HG02642 (cell line): ENCODE results near the gene PDXP.
"Not testable (repeated sequence)": the region's sequence is repeated elsewhere in the genome, so short reads cannot be mapped to it uniquely, and the experiment has no call there.

Experiments used
- ATAC-seq: cut with Tn5 transposase; IDR thresholded peaks from one replicate; pipeline ENCODE4 v1.9.1; 2021; ENCODE audit warnings: mild to moderate bottlenecking; ENCODE audit not compliant: unreplicated experiment, poor library complexity

PDXP gene

DNA sequence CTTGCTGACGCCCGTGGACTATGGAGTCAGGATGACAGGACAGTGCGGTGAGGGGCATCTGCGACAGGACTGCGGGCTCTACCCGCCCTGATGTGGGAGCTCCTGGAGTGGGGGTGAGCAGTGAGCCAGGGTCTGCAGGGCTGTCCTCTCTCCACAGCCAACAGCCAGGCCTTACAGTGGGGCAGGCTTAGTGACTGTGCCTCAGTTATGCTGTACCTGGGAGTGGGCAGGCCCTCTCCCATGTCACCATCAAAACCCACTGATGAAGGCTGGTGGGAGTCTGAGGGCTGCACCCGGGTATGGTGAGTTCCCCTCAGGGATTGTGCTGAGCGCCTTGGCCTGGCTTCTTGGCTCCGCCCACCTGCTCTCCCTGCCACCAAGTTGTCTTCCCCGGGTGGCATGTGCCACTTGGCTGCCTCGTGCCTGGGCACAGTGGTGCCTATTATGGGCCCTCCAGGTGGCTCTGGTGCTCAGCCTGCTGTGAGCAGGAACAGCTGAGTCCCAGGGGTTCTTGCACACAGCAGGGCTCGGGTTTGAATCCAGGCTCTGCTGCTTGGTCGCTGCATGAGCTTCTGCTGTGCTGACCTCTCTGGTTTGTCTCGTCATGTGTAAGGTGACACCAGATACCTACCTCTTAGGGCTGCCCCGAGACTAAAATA is 34.2 kb downstream of the PDXP start:
- no peak for ATAC-seq

DNA sequence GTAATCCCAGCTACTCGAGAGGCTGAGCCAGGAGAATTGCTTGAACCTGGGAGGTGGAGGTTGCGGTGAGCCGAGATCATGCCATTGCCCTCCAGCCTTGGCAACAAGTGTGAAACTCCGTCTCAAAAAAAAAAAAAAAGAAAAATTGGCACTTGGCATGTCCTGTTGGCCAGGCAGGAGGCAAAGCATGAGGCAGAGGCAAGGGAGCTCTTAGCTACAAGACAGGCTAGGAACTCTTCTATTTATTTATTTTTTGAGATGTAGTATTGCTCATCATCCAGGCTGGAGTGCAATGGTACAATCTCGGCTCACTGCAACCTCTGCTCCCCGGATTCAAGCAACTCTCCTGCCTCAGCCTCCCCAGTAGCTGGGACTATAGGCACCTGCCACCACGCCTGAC is 35.6 kb downstream of the PDXP start:
- not testable (repeated sequence) for ATAC-seq

- peak; percentile 3 for ATAC-seq
Measured at GRCh38 chr22:37696260-37696656, 37.7 kb downstream of the PDXP start.

DNA sequence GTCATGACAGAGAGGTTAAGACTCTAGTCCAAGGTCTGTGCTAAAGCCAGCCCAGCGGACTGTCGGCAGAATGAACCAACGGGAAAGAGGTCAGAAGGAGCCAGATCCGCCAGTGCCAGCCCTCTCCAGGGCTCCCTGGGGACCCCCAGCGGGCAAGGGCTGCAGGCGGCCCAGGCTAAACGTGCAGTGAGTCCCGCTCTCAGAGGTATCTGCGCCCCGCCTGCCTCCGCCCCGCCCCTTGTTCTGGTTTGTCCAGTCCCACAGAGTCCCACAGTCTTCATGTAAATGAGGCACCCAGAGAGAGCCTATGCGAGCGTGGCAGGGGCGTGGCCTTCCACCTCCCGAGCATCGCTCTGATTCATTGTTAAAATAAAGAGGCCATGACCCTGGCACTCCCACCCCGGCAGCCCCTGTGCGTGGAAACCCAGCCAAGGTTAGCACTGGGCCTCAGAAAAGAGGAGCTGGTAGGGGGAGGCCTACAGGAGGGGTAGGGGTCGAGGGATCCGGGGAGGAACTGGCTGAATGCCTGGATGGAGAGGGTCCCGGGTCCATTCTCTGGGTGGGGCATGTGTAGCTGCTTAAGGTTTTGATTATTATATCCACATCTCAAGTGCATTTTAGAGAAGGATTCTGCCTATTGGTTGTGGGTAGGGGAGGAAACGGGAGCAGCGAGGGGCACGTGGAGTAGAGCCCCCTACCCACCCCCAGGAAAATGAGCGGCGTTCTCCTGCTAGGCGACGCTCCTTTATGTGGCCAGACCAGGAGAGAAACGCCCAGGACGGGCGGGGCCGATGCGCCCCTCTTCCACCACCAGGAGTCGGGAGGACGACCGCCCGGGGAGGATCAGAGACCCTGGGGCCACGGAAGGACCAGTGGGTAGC is 38.4 kb downstream of the PDXP start, which contains the start of gene TRIOBP:
Gene TRIOBP (plus strand): TSS at position 392 of the 881 bp plus-strand sequence. CDS start 4,318 bp downstream, outside the sequence.
- ATAC-seq = peak; percentile 90

DNA sequence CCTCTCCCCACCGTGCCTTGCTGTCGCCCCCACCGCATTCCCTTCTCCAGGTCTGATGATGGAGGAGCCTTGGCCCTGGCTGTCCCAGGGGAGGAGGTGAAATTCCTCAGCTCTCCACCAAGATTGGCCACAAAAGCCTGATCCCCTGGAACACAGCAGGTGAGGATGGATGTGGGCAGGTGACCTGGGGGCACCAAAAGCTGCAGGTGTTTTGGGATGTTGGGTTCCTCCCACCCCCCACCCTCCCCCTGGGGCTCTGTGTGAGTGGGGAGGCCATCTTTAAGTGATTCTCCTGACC is 39.0 kb downstream of the PDXP start:
- ATAC-seq = no peak

- no peak for ATAC-seq
Measured at GRCh38 chr22:37701141-37701786, 42.7 kb downstream of the PDXP start.

DNA sequence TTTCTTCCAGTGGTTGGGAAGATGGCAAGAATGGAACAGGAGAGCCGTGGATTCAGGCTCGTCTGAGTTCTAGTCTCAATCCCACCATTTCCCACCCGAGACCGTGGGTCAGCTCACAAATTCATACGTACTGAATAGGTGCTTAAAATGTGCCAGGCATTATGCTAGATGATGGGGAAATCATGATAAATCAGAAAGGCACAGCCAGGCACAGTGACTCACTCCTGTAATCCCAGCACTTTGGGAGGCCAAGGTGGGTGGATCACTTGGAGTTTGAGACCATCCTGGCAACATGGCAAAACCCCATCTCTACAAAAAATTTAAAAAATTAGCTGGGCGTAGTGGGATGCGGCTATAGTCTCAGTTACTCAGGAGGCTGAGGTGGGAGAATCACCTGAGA is 45.4 kb downstream of the PDXP start:
- ATAC-seq = no peak

DNA sequence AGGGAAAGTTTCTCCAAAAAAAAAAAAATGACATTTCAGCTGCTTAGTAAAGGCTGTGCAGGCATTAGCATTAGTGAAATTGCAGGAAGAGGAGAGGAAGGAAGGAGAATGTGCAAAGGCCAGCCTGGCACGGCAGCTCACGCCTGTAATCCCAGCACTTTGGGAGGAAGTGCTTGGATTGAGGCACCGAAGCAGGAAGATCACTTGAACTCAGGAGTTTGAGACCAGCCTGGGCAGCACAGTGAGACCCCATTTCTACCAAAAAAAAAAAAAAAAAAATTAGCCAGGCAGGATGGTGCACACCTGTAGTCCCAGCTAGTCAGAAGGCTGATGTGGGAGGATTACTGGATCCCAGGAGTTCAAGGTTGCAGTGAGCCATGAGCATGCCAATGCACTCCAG is 46.1 kb downstream of the PDXP start:
- no peak for ATAC-seq

DNA sequence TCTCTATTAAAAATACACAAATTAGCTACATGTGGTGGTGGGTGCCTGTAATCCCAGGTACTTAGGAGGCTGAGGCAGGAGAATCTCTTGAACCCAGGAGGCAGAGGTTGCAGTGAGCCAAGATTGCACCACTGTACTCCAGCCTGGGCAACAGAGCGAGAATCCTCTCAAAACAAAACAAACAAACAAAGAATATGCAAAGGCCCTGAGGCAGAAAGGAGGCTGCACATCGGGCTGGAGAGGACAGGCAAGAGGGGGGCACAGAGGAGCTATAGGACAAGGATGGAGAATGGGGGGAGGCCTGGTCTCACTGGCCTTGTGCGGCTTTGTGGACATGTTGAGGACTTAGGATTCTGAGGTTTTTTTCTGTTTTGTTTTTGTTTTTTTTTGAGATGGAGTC is 46.7 kb downstream of the PDXP start:
- ATAC-seq = no peak

GRCh38 chr22:37708580-37709444 is 50.3 kb downstream of the PDXP start:
- ATAC-seq = no peak

GRCh38 chr22:37709445-37709765 is 50.9 kb downstream of the PDXP start:
- no peak for ATAC-seq

- no peak for ATAC-seq
Measured at GRCh38 chr22:37710675-37711074, 52.2 kb downstream of the PDXP start.

DNA sequence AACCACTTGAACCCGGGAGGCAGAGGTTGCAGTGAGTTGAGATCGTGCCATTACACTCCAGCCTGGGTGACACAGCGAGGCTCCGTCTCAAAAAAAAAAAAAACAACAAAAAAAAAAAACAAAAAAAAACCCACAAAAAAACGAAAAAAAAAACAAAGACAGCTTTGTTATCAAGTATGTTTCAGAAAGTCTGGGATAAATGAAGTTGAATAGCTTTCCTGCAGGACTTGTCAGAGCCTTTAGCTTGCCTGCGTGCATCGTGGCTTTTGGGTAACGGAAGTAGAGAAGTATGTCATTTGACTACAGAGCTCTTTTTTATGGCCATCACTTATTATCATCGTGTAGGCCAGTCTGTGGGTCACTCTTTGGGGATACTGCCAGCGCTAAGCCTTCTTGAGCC is 53.0 kb downstream of the PDXP start:
- no peak for ATAC-seq

- no peak for ATAC-seq
Measured at GRCh38 chr22:37713761-37714160, 55.2 kb downstream of the PDXP start.

DNA sequence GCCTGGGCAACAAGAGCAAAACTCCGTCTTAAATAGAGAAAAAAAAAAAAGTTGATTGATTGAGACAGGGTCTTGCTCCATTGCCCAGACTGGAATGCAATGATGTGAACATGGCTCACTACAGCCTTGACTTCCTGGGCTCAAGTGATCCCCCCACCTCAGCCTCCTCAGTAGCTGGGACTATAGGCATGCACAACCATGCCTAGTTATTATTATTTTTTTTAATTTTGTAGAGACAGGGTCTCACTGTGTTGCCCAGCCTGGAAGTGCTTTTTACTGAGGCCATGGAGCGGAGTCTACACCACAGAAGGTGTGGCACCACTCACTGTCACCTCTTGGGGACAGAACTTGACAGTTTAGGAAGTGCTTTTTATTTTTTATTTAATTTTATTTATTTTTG is 56.1 kb downstream of the PDXP start:
- ATAC-seq = no peak

DNA sequence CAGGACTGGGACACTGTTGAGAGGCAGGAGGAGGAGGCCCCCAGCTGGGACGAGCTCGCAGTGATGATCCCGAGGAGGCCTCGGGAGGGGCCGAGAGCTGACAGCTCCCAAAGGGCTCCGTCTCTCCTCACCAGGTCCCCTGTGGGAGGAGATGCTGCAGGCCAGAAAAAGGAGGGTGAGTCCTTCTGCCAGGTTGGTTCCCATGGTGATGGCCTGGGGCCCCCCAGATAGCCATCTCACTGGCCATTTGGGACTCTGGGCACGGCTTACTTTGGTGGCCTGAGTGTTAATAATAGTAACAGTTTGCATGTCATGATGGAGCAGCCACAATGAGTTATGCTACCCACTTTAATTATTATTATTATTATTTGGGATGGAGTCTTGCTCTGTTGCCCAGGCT is 57.2 kb downstream of the PDXP start:
- ATAC-seq = no peak
